ENCODE measurements around the gene FYB2. TPM values are rescaled to one million over a fixed set of nuclear protein-coding genes. Genes with fewer than 3 reads are reported as not detected.

Gene FYB2
- total RNA-seq, 1 experiment from 2014 or later = 0.48 TPM

DNA sequence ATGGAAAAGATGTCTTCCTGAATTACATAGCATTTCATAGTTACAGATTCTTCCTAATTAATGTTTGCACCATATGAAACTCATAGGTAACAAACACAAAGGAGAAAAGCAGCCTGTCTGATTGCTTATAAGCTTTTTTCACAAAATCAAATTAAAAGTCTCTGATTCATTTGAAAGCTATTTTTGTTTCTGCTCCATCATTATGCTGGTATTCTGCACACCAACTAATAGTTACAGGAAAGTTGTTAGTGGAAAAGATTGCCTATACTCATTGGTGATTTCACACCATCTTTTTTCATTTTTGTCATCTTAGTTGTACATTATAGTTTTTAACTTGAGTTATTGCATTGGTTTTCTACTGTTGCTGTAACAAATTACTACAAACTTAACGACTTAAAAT, 104.0 kb downstream of the FYB2 start:
- no peaks in the 10 kb centered on the region for H3K79me1 ChIP-seq (ENCODE audit: insufficient read depth, low read depth, low read length, poor library complexity, severe bottlenecking)
- H3K27ac Mint-ChIP-seq = no peak overlapping the region; a peak in 1 of 7 replicates
- H3K9ac ChIP-seq (ENCODE audit: extremely low read depth, insufficient read length, low read length) = no peak overlapping the region
- no peaks in the 10 kb centered on the region for H3K27me3 ChIP-seq (ENCODE audit: insufficient read depth, low read length)
- H3K4me1 ChIP-seq (ENCODE audit: insufficient read depth, low read length) = no peaks in the 10 kb centered on the region
- H3K4me1 Mint-ChIP-seq = no peaks in the 10 kb centered on the region
- H3K4me2 ChIP-seq (ENCODE audit: insufficient read depth, insufficient read length, low read length) = no peak overlapping the region
- H2BK15ac ChIP-seq (ENCODE audit: low read depth, low read length) = no peak overlapping the region
- H3T11ph ChIP-seq (ENCODE audit: low read length) = no peak overlapping the region
- no peak overlapping the region for H3K18ac ChIP-seq (ENCODE audit: insufficient read length, low read depth, low read length)
- H3K27ac ChIP-seq (ENCODE audit: insufficient read length, low read depth, low read length) = no peak overlapping the region
- H2BK20ac ChIP-seq (ENCODE audit: low read depth, low read length, poor library complexity, severe bottlenecking) = no peak overlapping the region
- no peak overlapping the region for H3K56ac ChIP-seq (ENCODE audit: insufficient read length, low read depth, low read length)
- no peak overlapping the region for H2BK120ac ChIP-seq (ENCODE audit: low read depth, low read length, poor library complexity, severe bottlenecking)
- H3K14ac ChIP-seq (ENCODE audit: insufficient read depth, low read length) = no peak overlapping the region
- no peaks in the 10 kb centered on the region for H3K23me2 ChIP-seq (ENCODE audit: insufficient read length, low read depth, low read length, poor library complexity, severe bottlenecking)
- no peaks in the 10 kb centered on the region for H3K36me3 Mint-ChIP-seq (ENCODE audit: insufficient read depth in 1 of 3, low read depth in 3 of 3)
- H2AK5ac ChIP-seq (ENCODE audit: insufficient read length, low read length) = no peak overlapping the region
- H4K5ac ChIP-seq (ENCODE audit: insufficient read length, low read depth, low read length) = no peak overlapping the region
- H2AFZ ChIP-seq (ENCODE audit: low read length) = no peak overlapping the region
- no peaks in the 10 kb centered on the region for H3K9me3 ChIP-seq (ENCODE audit: control insufficient read depth, low read depth, low read length)
- H3K9me3 Mint-ChIP-seq = no peaks in the 10 kb centered on the region
- DNase-seq = no peak
- H2BK5ac ChIP-seq (ENCODE audit: insufficient read length, low read length) = no peak overlapping the region
- no peak overlapping the region for H2BK12ac ChIP-seq (ENCODE audit: insufficient read length, low read depth, low read length)
- TF ChIP-seq, protein P1, sequence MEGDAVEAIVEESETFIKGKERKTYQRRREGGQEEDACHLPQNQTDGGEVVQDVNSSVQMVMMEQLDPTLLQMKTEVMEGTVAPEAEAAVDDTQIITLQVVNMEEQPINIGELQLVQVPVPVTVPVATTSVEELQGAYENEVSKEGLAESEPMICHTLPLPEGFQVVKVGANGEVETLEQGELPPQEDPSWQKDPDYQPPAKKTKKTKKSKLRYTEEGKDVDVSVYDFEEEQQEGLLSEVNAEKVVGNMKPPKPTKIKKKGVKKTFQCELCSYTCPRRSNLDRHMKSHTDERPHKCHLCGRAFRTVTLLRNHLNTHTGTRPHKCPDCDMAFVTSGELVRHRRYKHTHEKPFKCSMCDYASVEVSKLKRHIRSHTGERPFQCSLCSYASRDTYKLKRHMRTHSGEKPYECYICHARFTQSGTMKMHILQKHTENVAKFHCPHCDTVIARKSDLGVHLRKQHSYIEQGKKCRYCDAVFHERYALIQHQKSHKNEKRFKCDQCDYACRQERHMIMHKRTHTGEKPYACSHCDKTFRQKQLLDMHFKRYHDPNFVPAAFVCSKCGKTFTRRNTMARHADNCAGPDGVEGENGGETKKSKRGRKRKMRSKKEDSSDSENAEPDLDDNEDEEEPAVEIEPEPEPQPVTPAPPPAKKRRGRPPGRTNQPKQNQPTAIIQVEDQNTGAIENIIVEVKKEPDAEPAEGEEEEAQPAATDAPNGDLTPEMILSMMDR (conservative IDR thresholded peaks at IDR 0.05) = no peak
- H4K91ac ChIP-seq (ENCODE audit: insufficient read length, low read depth, low read length) = no peak overlapping the region
- H4K8ac ChIP-seq (replicated peaks; ENCODE audit: insufficient read length, low read depth, low read length) = no peak overlapping the region
- H3K27me3 Mint-ChIP-seq (ENCODE audit: low read depth) = no peaks in the 10 kb centered on the region
- H3K4me3 Mint-ChIP-seq = no peak overlapping the region
- H4K20me1 ChIP-seq (ENCODE audit: control insufficient read depth, insufficient read depth, insufficient read length) = no peaks in the 10 kb centered on the region
- no peak overlapping the region for H3K4ac ChIP-seq (ENCODE audit: low read depth, low read length)
- WGBS (ENCODE audit: extremely low coverage, insufficient read length, low lambda C conversion rate) = no CpG with 5 or more reads among the region's 1 CpG
- no peak overlapping the region for H3K23ac ChIP-seq (ENCODE audit: insufficient read length, low read depth, low read length)
- no peaks in the 10 kb centered on the region for H3K79me2 ChIP-seq (ENCODE audit: insufficient read depth, low read length)

Measured in H9 (cell line).